OCI-LY1 (cell line): ENCODE data around the gene CAB39L.

Experiments used
- H2AFZ ChIP-seq: fragments of 200-600 bp; sonication (generic), shearing (Covaris generic); 2 replicates; pipeline ENCODE4 v1.6.0; 2014; ENCODE audit warnings: antibody characterized with exemption, mild to moderate bottlenecking, low read length
- H3F3A ChIP-seq: fragments of 200-600 bp; sonication (generic), shearing (Covaris generic); 2 replicates; pipeline ENCODE4 v1.6.0; 2014; ENCODE audit warnings: mild to moderate bottlenecking, antibody characterized with exemption, low read length, moderate library complexity; ENCODE audit not compliant: insufficient read depth
- H3K27ac ChIP-seq: fragments of 200-600 bp; sonication (generic); 2 replicates; pipeline ENCODE4 v1.5.1; 2014; ENCODE audit warnings: low read length, mixed run types, mild to moderate bottlenecking, low read depth; ENCODE audit not compliant: poor library complexity, severe bottlenecking
- H3K27me3 ChIP-seq: fragments of 200-600 bp; sonication (generic); 2 replicates; pipeline ENCODE4 v1.6.0; 2014; ENCODE audit warnings: antibody characterized with exemption, mild to moderate bottlenecking, low read length, moderate library complexity; ENCODE audit not compliant: insufficient read depth
- H3K36me3 ChIP-seq: fragments of 200-600 bp; sonication (generic); 2 replicates; pipeline ENCODE4 v1.6.1; 2014; ENCODE audit warnings: mild to moderate bottlenecking, antibody characterized with exemption, low read length, moderate library complexity, mixed read lengths; ENCODE audit not compliant: insufficient read depth
- H3K4me1 ChIP-seq: fragments of 200-600 bp; sonication (generic); 2 replicates; pipeline ENCODE4 v1.5.1; 2014; ENCODE audit warnings: mild to moderate bottlenecking, low read length, moderate library complexity; ENCODE audit not compliant: insufficient read depth, severe bottlenecking
- H3K4me2 ChIP-seq: fragments of 200-600 bp; sonication (generic), shearing (Covaris generic); 2 replicates; pipeline ENCODE4 v1.6.1; 2014; ENCODE audit warnings: low read length
- H3K4me3 ChIP-seq: fragments of 200-600 bp; sonication (generic); 2 replicates; pipeline ENCODE4 v1.5.1; 2014; ENCODE audit warnings: low read length, low read depth, mild to moderate bottlenecking, mixed read lengths; ENCODE audit not compliant: poor library complexity, severe bottlenecking
- H3K79me2 ChIP-seq: fragments of 200-600 bp; shearing (Covaris generic); 2 replicates; pipeline ENCODE4 v1.6.1; 2016; ENCODE audit warnings: mixed run types, low read length, mixed read lengths; ENCODE audit not compliant: insufficient read depth
- H3K9ac ChIP-seq: fragments of 200-600 bp; sonication (generic), shearing (Covaris generic); 2 replicates; pipeline ENCODE4 v1.6.1; 2014; ENCODE audit warnings: mild to moderate bottlenecking, low read length, mixed read lengths
- H3K9me2 ChIP-seq: fragments of 200-600 bp; sonication (generic), shearing (Covaris generic); 2 replicates; pipeline ENCODE4 v1.6.1; 2014; ENCODE audit warnings: low read depth, mild to moderate bottlenecking, low read length, mixed read lengths
- H3K9me3 ChIP-seq: fragments of 200-600 bp; shearing (Covaris generic); 2 replicates; pipeline ENCODE4 v1.6.1; 2014; ENCODE audit warnings: low read length, mixed read lengths
- H4K20me1 ChIP-seq: fragments of 200-600 bp; sonication (generic), shearing (Covaris generic); 2 replicates; pipeline ENCODE4 v1.6.0; 2016; ENCODE audit warnings: mild to moderate bottlenecking, low read length; ENCODE audit not compliant: insufficient read depth
- CTCF ChIP-seq: fragments of 200-600 bp; sonication (generic), shearing (Covaris generic); IDR thresholded peaks from 2 replicates; pipeline ENCODE4 v1.5.1; 2017; ENCODE audit warnings: mild to moderate bottlenecking, antibody characterized with exemption, low read length, moderate library complexity, mixed read lengths
- EZH2 ChIP-seq: fragments of 200-600 bp; sonication (generic), shearing (Covaris generic); IDR thresholded peaks from 2 replicates; pipeline ENCODE4 v1.8.0; 2017; ENCODE audit warnings: borderline replicate concordance, mixed run types, mild to moderate bottlenecking, antibody characterized with exemption, low read length, moderate library complexity, mixed read lengths

The CAB39L gene

GRCh38 chr13:49428041-49428763 is 15.7 kb downstream of the CAB39L start:
- Histone ChIP-seq H2AFZ (no peak overlapping the region), H3K9ac (no peak overlapping the region), H3K79me2 (no peaks in the 10 kb centered on the region), H3K9me2 (no peaks in the 10 kb centered on the region), H3K36me3 (no peaks in the 10 kb centered on the region), H3K4me3 (no peak overlapping the region), H3K27ac (no peak overlapping the region), H3F3A (no peaks in the 10 kb centered on the region), H4K20me1 (no peaks in the 10 kb centered on the region), H3K4me1 (peaks cover 11% of the 10 kb centered on the region), H3K9me3 (no peaks in the 10 kb centered on the region), H3K27me3 (no peaks in the 10 kb centered on the region), H3K4me2 (no peak overlapping the region)
- TF ChIP-seq EZH2 (no peak), CTCF (no peak)

- Histone ChIP-seq H3K79me2 (no peaks in the 10 kb centered on the region), H3K9me2 (no peaks in the 10 kb centered on the region), H3K27me3 (no peaks in the 10 kb centered on the region), H3K4me2 (no peak overlapping the region), H3K9ac (no peak overlapping the region), H2AFZ (no peak overlapping the region), H3K36me3 (no peaks in the 10 kb centered on the region), H3F3A (0 out of 2 replicates have a peak, but pooled peaks cover 4% of the 10 kb centered on the region), H3K4me1 (peaks cover 21% of the 10 kb centered on the region), H4K20me1 (no peaks in the 10 kb centered on the region), H3K9me3 (no peaks in the 10 kb centered on the region), H3K4me3 (no peak overlapping the region), H3K27ac (no peak overlapping the region)
- TF ChIP-seq EZH2 (no peak), CTCF (no peak)
These were observed 19.8 kb downstream of the CAB39L start for GRCh38 chr13:49424011-49424560.

- Histone ChIP-seq H4K20me1 (no peaks in the 10 kb centered on the region), H3K79me2 (no peaks in the 10 kb centered on the region), H3K9me3 (no peaks in the 10 kb centered on the region), H3K4me1 (peaks cover 46% of the 10 kb centered on the region), H3K4me3 (no peak overlapping the region), H3F3A (0 out of 2 replicates have a peak, but pooled peaks cover 4% of the 10 kb centered on the region), H2AFZ (no peak overlapping the region), H3K36me3 (no peaks in the 10 kb centered on the region), H3K9ac (no peak overlapping the region), H3K4me2 (peak overlapping the region; percentile 34; the same call in 1 of the 2 replicates), H3K9me2 (no peaks in the 10 kb centered on the region), H3K27ac (peak overlapping the region; percentile 15), H3K27me3 (no peaks in the 10 kb centered on the region)
- peak; percentile 78 for TF ChIP-seq CTCF
- TF ChIP-seq EZH2: no peak
These were observed 22.5 kb downstream of the CAB39L start for GRCh38 chr13:49421391-49421790.
